H1 (cell line): ENCODE measurements around the gene GTF2I.
"Not testable (repeated sequence)": the region's sequence is repeated elsewhere in the genome, so short reads cannot be mapped to it uniquely, and the experiment has no call there.

Experiments
- CBX8 ChIP-seq: fragments of 300-800, 300-1000 bp; sonication (generic); IDR thresholded peaks from 2 replicates; pipeline ENCODE4 v1.7.1; 2016; ENCODE audit warnings: low read depth, low read length, borderline replicate concordance
- CHD2 ChIP-seq: IDR thresholded peaks from 2 replicates; pipeline ENCODE4 v1.6.1; 2012; ENCODE audit warnings: low read length, improper control_type of control experiment
- CTCF ChIP-seq, 3 experiments: IDR thresholded peaks; 1 replicate in 2 of 3; 2 replicates in 1 of 3; pipeline versions ENCODE4 v1.5.1 to v1.6.1; 2011; ENCODE audit warnings: low read length in 3 of 3, mild to moderate bottlenecking in 3 of 3, inconsistent platforms in 2 of 3, low read depth in 1 of 3, moderate library complexity in 1 of 3; ENCODE audit not compliant: insufficient read depth in 1 of 3; ENCODE audit errors: control extremely low read depth in 1 of 3
- EZH2 ChIP-seq: fragments of 200-600 bp; sonication (generic); IDR thresholded peaks from 2 replicates; pipeline ENCODE4 v1.7.1; 2012; ENCODE audit warnings: low read depth, mild to moderate bottlenecking, moderate library complexity, low read length, inconsistent platforms; ENCODE audit not compliant: severe bottlenecking
- GABPA ChIP-seq: IDR thresholded peaks from 2 replicates; pipeline ENCODE4 v1.6.1; 2011; ENCODE audit warnings: mild to moderate bottlenecking, low read length, moderate library complexity, borderline replicate concordance; ENCODE audit not compliant: insufficient read depth
- JUN ChIP-seq: IDR thresholded peaks from 2 replicates; pipeline ENCODE4 v1.6.1; 2011; ENCODE audit warnings: low read depth, mild to moderate bottlenecking, improper control_type of control experiment, low read length
- JUND ChIP-seq: IDR thresholded peaks from 2 replicates; pipeline ENCODE4 v1.6.1; 2011; ENCODE audit warnings: mild to moderate bottlenecking, improper control_type of control experiment, low read length
- MAFK ChIP-seq: IDR thresholded peaks from 2 replicates; pipeline ENCODE4 v1.6.1; 2012; ENCODE audit warnings: low read depth, mild to moderate bottlenecking, improper control_type of control experiment, low read length
- POLR2A ChIP-seq, 2 experiments: IDR thresholded peaks; 1 replicate in 1 of 2; 2 replicates in 1 of 2; pipeline ENCODE4 v1.6.1; 2011; ENCODE audit warnings: low read depth in 2 of 2, low read length in 2 of 2, mild to moderate bottlenecking in 2 of 2; ENCODE audit errors: control extremely low read depth in 1 of 2
- SIN3A ChIP-seq, 2 experiments: IDR thresholded peaks in 1 of 2; conservative IDR thresholded peaks in 1 of 2; 2 replicates each; pipeline ENCODE4 v1.6.1; 2011 to 2012; ENCODE audit warnings: low read length in 2 of 2, improper control_type of control experiment in 1 of 2, low read depth in 1 of 2, mild to moderate bottlenecking in 1 of 2
- YY1 ChIP-seq: IDR thresholded peaks from 2 replicates; pipeline ENCODE4 v1.6.1; 2011; ENCODE audit warnings: low read depth, mild to moderate bottlenecking, low read length
- ZNF274 ChIP-seq: IDR thresholded peaks from 2 replicates; pipeline ENCODE4 v1.7.0; 2012; ENCODE audit warnings: low read length, borderline replicate concordance; ENCODE audit errors: extremely low read depth
- TF ChIP-seq, protein P1 (sequence below): IDR thresholded peaks from 2 replicates; pipeline ENCODE4 v1.6.1; 2012; ENCODE audit warnings: inconsistent platforms

DNA sequence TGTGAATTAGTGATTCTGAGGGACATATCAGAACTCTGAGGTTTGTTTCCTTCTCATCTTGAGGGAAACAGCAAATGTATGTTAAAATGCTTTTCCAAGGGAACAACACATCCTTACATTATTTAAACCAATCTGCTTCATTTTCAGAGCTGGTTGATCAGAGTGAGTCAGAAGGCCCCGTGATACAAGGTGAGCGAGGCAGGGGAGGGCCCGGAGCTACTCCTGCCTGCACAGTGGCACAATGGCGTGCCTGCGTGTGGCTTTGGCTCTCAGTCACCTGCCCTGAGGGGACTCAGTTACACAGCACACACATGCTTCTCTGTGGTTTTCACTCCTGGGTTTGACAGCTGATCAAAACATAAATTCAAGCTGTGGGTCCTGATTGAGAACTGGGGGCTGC is 99.2 kb downstream of the GTF2I start:
- not testable (repeated sequence) for TF ChIP-seq CTCF (IDR thresholded peaks at IDR 0.05; ENCODE audit: control extremely low read depth in 1 of 3, insufficient read depth in 1 of 3, low read depth in 1 of 3, low read length in 3 of 3); POLR2A (IDR thresholded peaks at IDR 0.05; ENCODE audit: control extremely low read depth in 1 of 2, low read depth in 2 of 2, low read length in 2 of 2); EZH2; JUND; GABPA; MAFK; CBX8; CHD2; JUN; YY1; SIN3A (conservative IDR thresholded peaks at IDR 0.05 in 1 of 2, IDR thresholded peaks at IDR 0.05 in 1 of 2; ENCODE audit: low read depth in 1 of 2, low read length in 2 of 2); ZNF274
- TF ChIP-seq, protein P1, sequence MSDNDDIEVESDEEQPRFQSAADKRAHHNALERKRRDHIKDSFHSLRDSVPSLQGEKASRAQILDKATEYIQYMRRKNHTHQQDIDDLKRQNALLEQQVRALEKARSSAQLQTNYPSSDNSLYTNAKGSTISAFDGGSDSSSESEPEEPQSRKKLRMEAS: not testable (repeated sequence)
